GM23338 (cell line): ENCODE data around the gene MRM2.

ENCODE experiments used
- JUNB ChIP-seq: IDR thresholded peaks from one replicate; pipeline ENCODE4 v1.6.1; 2016; ENCODE audit warnings: antibody characterized with exemption; ENCODE audit not compliant: unreplicated experiment
- TF ChIP-seq, protein P1 (sequence below), 2 experiments: fragments of 200-600 bp in 1 of 2; sonication (generic) in 1 of 2; conservative IDR thresholded peaks; 2 replicates each; pipeline versions ENCODE4 v1.5.1 to v1.6.1; 2016 to 2017; ENCODE audit warnings: antibody characterized with exemption in 2 of 2, low read depth in 2 of 2, mild to moderate bottlenecking in 2 of 2, moderate library complexity in 1 of 2

- TF ChIP-seq, protein P1, sequence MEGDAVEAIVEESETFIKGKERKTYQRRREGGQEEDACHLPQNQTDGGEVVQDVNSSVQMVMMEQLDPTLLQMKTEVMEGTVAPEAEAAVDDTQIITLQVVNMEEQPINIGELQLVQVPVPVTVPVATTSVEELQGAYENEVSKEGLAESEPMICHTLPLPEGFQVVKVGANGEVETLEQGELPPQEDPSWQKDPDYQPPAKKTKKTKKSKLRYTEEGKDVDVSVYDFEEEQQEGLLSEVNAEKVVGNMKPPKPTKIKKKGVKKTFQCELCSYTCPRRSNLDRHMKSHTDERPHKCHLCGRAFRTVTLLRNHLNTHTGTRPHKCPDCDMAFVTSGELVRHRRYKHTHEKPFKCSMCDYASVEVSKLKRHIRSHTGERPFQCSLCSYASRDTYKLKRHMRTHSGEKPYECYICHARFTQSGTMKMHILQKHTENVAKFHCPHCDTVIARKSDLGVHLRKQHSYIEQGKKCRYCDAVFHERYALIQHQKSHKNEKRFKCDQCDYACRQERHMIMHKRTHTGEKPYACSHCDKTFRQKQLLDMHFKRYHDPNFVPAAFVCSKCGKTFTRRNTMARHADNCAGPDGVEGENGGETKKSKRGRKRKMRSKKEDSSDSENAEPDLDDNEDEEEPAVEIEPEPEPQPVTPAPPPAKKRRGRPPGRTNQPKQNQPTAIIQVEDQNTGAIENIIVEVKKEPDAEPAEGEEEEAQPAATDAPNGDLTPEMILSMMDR (conservative IDR thresholded peaks at IDR 0.05; ENCODE audit: low read depth in 2 of 2): no peak
- no peak for TF ChIP-seq JUNB
Observed at GRCh38 chr7:2212906-2213305, 29.1 kb downstream of the MRM2 start.
